ENCODE results near the gene GRM7.
"Not testable (repeated sequence)": the region's sequence is repeated elsewhere in the genome, so short reads cannot be mapped to it uniquely, and the experiment has no call there.

GRM7 gene

GRCh38 chr3:6860954-6861624, at the start of gene GRM7:
TSS of gene GRM7 (plus strand) at chr3:6861115.
- DNase-seq: no peak

GRCh38 chr3:6821411-6821810, 39.5 kb upstream of the GRM7 start:
- no peak for DNase-seq

- DNase-seq: peak; percentile 2
These were observed 35.4 kb upstream of the GRM7 start for GRCh38 chr3:6825524-6825923.

GRCh38 chr3:6827453-6827852, 33.5 kb upstream of the GRM7 start:
- DNase-seq: no peak

- DNase-seq: no peak
These were observed 16.2 kb upstream of the GRM7 start for GRCh38 chr3:6844723-6845122.

- DNase-seq: no peak
These were observed 6.7 kb upstream of the GRM7 start for GRCh38 chr3:6854184-6854583.

- DNase-seq: no peak
These were observed 3.4 kb upstream of the GRM7 start for GRCh38 chr3:6857510-6857909.

- DNase-seq: no peak
These were observed 564 bp upstream of the GRM7 start for GRCh38 chr3:6860149-6860953.

- no peak for DNase-seq
These were observed 698 bp downstream of the GRM7 start for GRCh38 chr3:6861625-6862000.

GRCh38 chr3:6862041-6862879, 1.3 kb downstream of the GRM7 start:
- no peak for DNase-seq

GRCh38 chr3:6862880-6863195, 1.9 kb downstream of the GRM7 start:
- DNase-seq: no peak

- DNase-seq: no peak
These were observed 6.4 kb downstream of the GRM7 start for GRCh38 chr3:6867269-6867668.

- DNase-seq: no peak
These were observed 17.8 kb downstream of the GRM7 start for GRCh38 chr3:6878731-6879130.

- no peak for DNase-seq
These were observed 51.3 kb downstream of the GRM7 start for GRCh38 chr3:6912240-6912639.

- DNase-seq: no peak
These were observed 55.0 kb downstream of the GRM7 start for GRCh38 chr3:6915898-6916297.

- no peak for DNase-seq
These were observed 60.2 kb downstream of the GRM7 start for GRCh38 chr3:6921066-6921465.

GRCh38 chr3:6921876-6922275, 61.0 kb downstream of the GRM7 start:
- DNase-seq: no peak

GRCh38 chr3:6928064-6928463, 67.1 kb downstream of the GRM7 start:
- DNase-seq: no peak

GRCh38 chr3:6929918-6930317, 69.0 kb downstream of the GRM7 start:
- DNase-seq: no peak

GRCh38 chr3:6935418-6935817, 74.5 kb downstream of the GRM7 start:
- not testable (repeated sequence) for DNase-seq

GRCh38 chr3:6935970-6936369, 75.1 kb downstream of the GRM7 start:
- DNase-seq: no peak

GRCh38 chr3:6962801-6963200, 101.9 kb downstream of the GRM7 start:
- no peak for DNase-seq

- DNase-seq: no peak
These were observed 105.0 kb downstream of the GRM7 start for GRCh38 chr3:6965881-6966280.

GRCh38 chr3:6971933-6972332, 111.0 kb downstream of the GRM7 start:
- DNase-seq: no peak
